Stimulated activated CD8-positive, alpha-beta memory T cell treated with anti-CD3 and anti-CD28 coated beads, Interleukin-7, amount 100 ng/mL, for 1 hour (primary cell): ENCODE measurements around the gene ASPN.

Experiments used
- DNase-seq, 2 donors: peaks; one replicate each; pipeline ENCODE4 v3.0.0-alpha.2; 2020; ENCODE audit warnings: low read depth in 2 of 2

The ASPN gene

GRCh38 chr9:92504881-92505280 lies 22.6 kb upstream of the ASPN start:
- no peak for DNase-seq

GRCh38 chr9:92503156-92503555 lies 20.9 kb upstream of the ASPN start:
- DNase-seq, result no peak

- no peak for DNase-seq
These were observed 19.5 kb upstream of the ASPN start for GRCh38 chr9:92501671-92502393.

GRCh38 chr9:92500725-92501124 lies 18.4 kb upstream of the ASPN start:
- no peak for DNase-seq

GRCh38 chr9:92499701-92500100 lies 17.4 kb upstream of the ASPN start:
- no peak for DNase-seq

- DNase-seq, result no peak
These were observed 14.3 kb upstream of the ASPN start for GRCh38 chr9:92496396-92497176.

GRCh38 chr9:92494856-92495255 lies 12.6 kb upstream of the ASPN start:
- no peak for DNase-seq

- DNase-seq, result no peak
These were observed 11.6 kb upstream of the ASPN start for GRCh38 chr9:92493749-92494387.

GRCh38 chr9:92492781-92493401 lies 10.6 kb upstream of the ASPN start:
- no peak for DNase-seq

GRCh38 chr9:92488681-92489550 lies 6.6 kb upstream of the ASPN start:
- DNase-seq, result no peak

GRCh38 chr9:92486371-92486770 lies 4.1 kb upstream of the ASPN start:
- DNase-seq, result no peak

GRCh38 chr9:92484563-92484962 lies 2.3 kb upstream of the ASPN start:
- DNase-seq, result no peak

- DNase-seq, result no peak
These were observed 1.6 kb upstream of the ASPN start for GRCh38 chr9:92483627-92484545.

- no peak for DNase-seq
These were observed 499 bp upstream of the ASPN start for GRCh38 chr9:92482805-92483204.

- DNase-seq, result no peak
These were observed 1.2 kb downstream of the ASPN start for GRCh38 chr9:92480986-92481633.

GRCh38 chr9:92480291-92480771 lies 2.0 kb downstream of the ASPN start:
- DNase-seq, result no peak

GRCh38 chr9:92479346-92479745 lies 3.0 kb downstream of the ASPN start:
- DNase-seq, result no peak

- DNase-seq, result no peak
These were observed 3.5 kb downstream of the ASPN start for GRCh38 chr9:92478783-92479182.

- DNase-seq, result no peak
These were observed 5.3 kb downstream of the ASPN start for GRCh38 chr9:92476962-92477361.

GRCh38 chr9:92474587-92474986 lies 7.7 kb downstream of the ASPN start:
- DNase-seq, result no peak
